IMR-90 (cell line): ENCODE results near the gene RAB15.

Experiments used
- CTCF ChIP-seq: conservative IDR thresholded peaks from 2 replicates; pipeline ENCODE4 v1.5.1; 2012; ENCODE audit warnings: mild to moderate bottlenecking, low read depth, low read length, improper control_type of control experiment
- MAFK ChIP-seq: IDR thresholded peaks from 2 replicates; pipeline ENCODE4 v1.6.1; 2012; ENCODE audit warnings: low read depth, low read length, improper control_type of control experiment
- MXI1 ChIP-seq: IDR thresholded peaks from 2 replicates; pipeline ENCODE4 v1.6.1; 2012; ENCODE audit warnings: low read depth, mild to moderate bottlenecking, low read length, moderate library complexity, borderline replicate concordance
- POLR2A ChIP-seq: IDR thresholded peaks from 2 replicates; pipeline ENCODE4 v1.6.1; 2012; ENCODE audit warnings: mild to moderate bottlenecking, low read depth, low read length
- RAD21 ChIP-seq: IDR thresholded peaks from 2 replicates; pipeline ENCODE4 v1.6.1; 2012; ENCODE audit warnings: low read length, improper control_type of control experiment
- RCOR1 ChIP-seq: IDR thresholded peaks from 2 replicates; pipeline ENCODE4 v1.6.1; 2012; ENCODE audit warnings: mild to moderate bottlenecking, low read length, improper control_type of control experiment; ENCODE audit not compliant: insufficient replicate concordance
- USF2 ChIP-seq: fragments of 150-350 bp; IDR thresholded peaks from 2 replicates; pipeline ENCODE4 v1.6.1; 2017; ENCODE audit warnings: mild to moderate bottlenecking, antibody characterized with exemption, low read length, low read depth

- TF ChIP-seq RAD21 (no peak), CTCF (no peak), MXI1 (no peak), MAFK (no peak), POLR2A (no peak), USF2 (no peak), RCOR1 (no peak)
Measured at GRCh38 chr14:64987438-64987767, 15.3 kb upstream of the RAB15 start.
